ENCODE measurements around the gene RHBDL3.

RHBDL3 gene

DNA sequence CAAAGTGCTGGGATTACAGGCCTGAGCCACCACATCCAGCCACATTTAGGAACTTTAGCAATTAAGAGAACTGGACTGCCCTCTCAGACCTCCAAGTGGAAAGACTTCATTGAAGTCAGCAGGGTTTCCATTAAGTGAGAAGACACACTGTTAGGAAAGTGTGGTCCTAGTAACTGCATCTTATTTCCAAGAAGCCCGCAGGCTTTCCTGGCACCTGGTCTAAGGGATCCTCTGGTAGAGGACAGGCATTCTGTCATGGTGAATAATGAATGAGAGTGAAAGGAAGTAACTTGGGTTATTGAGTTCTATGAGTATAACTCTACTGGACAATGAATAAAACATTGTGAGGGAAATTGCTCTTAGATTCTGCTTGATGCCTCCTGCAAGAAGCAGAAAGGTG, 62.3 kb downstream of the RHBDL3 start:
- in situ Hi-C loops (cut with MboI; ENCODE audit: low sequenced_read_pairs, unreplicated experiment), result no loop called here
- TF ChIP-seq, protein P1, sequence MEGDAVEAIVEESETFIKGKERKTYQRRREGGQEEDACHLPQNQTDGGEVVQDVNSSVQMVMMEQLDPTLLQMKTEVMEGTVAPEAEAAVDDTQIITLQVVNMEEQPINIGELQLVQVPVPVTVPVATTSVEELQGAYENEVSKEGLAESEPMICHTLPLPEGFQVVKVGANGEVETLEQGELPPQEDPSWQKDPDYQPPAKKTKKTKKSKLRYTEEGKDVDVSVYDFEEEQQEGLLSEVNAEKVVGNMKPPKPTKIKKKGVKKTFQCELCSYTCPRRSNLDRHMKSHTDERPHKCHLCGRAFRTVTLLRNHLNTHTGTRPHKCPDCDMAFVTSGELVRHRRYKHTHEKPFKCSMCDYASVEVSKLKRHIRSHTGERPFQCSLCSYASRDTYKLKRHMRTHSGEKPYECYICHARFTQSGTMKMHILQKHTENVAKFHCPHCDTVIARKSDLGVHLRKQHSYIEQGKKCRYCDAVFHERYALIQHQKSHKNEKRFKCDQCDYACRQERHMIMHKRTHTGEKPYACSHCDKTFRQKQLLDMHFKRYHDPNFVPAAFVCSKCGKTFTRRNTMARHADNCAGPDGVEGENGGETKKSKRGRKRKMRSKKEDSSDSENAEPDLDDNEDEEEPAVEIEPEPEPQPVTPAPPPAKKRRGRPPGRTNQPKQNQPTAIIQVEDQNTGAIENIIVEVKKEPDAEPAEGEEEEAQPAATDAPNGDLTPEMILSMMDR (IDR thresholded peaks at IDR 0.05; ENCODE audit: borderline replicate concordance, control extremely low read depth, extremely low read depth, insufficient read depth, missing control alignments), result no peak
- DNase-seq (ENCODE audit: low spot score), result no peak

DNA sequence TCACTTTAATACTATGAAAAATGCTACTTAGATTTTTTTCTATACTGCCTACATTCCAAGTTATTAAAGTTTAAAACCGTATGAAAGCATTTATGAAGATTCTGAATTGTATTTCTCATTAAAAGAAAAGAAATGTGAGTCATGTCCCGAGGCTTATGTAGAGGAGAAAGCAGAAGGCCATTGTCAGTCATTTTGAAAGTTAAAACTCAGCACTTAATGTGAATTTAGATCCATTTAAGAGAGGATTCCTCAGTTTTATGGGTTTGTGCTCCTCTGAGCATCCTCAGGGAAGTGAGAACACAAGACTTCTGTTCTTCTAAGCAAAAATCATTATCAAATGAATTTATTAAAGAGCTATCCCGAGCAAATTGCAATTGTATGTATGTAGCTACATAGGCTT, 64.5 kb downstream of the RHBDL3 start:
- TF ChIP-seq, protein P1 (IDR thresholded peaks at IDR 0.05; ENCODE audit: borderline replicate concordance, control extremely low read depth, extremely low read depth, insufficient read depth, missing control alignments), result no peak
- no peak for DNase-seq (ENCODE audit: low spot score)
- in situ Hi-C loops (cut with MboI; ENCODE audit: low sequenced_read_pairs, unreplicated experiment), result no loop called here

DNA sequence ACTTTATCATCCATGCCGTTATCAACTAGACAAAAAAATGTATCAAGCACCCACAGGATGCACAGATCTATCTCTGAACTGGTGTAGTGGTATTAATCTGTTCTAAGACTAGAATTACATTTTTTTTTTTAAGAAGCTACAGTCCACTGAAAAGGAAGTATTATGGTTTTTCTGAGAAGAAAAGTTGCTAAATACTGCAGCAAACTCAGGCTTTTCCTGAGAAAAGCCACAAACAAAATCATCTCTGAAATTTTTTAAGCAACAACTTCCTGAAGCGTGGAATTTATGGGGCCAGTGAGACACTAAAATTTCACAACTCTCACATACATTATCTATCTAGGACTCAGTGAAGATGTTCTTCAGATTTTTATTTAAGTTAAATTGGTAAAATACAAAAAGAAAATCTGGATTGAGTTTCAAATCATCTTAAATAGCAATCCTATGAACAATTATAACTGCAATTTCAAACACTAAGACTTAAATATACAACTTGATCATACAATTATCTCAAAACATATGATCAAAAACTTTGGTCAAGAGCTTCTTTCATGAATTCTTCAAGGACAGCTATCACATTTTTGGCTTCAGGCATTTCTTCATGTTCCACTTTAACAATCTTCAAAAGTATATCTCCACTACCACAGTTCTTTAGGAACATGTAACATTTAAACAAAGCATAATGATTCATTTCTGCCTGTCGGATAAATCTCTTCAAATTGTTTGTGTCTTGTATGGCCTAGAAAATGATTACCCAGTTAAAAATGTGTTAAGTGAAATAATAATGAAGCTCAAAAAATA, 65.8 kb downstream of the RHBDL3 start:
- in situ Hi-C loops (cut with MboI; ENCODE audit: low sequenced_read_pairs, unreplicated experiment), result no loop called here
- TF ChIP-seq, protein P1 (IDR thresholded peaks at IDR 0.05; ENCODE audit: borderline replicate concordance, control extremely low read depth, extremely low read depth, insufficient read depth, missing control alignments), result no peak
- no peak for DNase-seq (ENCODE audit: low spot score)

DNA sequence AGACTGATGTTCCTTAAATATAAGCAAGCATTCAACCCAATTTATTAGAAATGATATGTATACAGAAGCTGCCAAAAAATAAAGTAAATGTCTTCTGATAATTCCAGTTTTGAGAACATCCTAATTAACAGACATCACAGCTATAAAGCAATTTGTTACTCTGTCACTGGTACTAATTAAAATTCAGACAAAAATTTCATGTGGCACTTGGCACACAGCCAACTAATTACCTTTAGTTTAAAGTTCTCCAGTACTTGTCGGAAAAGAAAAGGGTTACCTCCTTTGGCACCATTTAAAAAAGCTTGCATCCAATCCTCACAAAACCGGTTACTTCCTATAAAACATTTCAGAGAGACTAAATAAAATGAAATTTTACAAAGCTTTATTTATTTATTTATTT, 67.6 kb downstream of the RHBDL3 start:
- no peak for DNase-seq (ENCODE audit: low spot score)
- TF ChIP-seq, protein P1 (IDR thresholded peaks at IDR 0.05; ENCODE audit: borderline replicate concordance, control extremely low read depth, extremely low read depth, insufficient read depth, missing control alignments), result no peak
- in situ Hi-C loops (cut with MboI; ENCODE audit: low sequenced_read_pairs, unreplicated experiment), result no loop called here

DNA sequence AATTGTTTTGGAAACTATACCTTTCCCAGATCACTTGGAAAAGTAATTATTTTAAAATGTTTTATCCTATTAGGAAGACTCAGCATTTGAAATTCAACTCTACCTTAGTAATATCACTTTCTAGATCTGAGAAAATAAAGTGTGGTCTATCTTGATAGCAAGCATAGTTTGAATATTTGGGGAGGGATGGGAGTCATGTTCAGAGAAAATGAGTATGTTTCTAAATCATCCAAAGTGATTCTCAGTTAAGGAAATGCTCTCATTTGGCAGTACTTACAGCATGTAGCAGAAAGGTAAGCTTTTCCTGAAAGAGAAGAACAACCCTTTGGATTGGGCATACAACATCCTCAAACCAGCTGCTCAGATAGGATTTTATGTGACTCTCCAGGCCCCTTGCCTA, 69.4 kb downstream of the RHBDL3 start:
- in situ Hi-C loops (cut with MboI; ENCODE audit: low sequenced_read_pairs, unreplicated experiment), result no loop called here

DNA sequence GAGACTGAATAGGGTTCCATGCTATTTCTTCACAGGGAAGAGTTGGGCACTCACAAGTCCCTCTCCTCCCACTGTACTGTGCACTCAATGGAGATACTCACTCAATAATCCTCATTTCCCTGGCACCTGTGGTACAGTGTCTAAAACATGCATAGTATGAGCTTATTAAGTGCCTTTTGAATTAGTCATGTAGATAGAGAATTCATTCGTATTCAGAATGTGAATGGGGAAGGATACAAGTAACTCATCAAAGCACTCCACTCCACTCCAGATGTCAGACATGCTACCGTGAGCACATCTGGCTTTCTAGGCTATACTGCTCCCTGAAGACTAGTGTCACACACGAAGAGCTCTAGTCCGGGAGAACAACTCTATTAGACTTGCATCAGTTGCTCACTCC, 70.1 kb downstream of the RHBDL3 start:
- DNase-seq (ENCODE audit: low spot score), result no peak
- TF ChIP-seq, protein P1 (IDR thresholded peaks at IDR 0.05; ENCODE audit: borderline replicate concordance, control extremely low read depth, extremely low read depth, insufficient read depth, missing control alignments), result no peak
- in situ Hi-C loops (cut with MboI; ENCODE audit: low sequenced_read_pairs, unreplicated experiment), result no loop called here

More for the DNA sequence above, 69.4 kb downstream of the RHBDL3 start:
- no peak for DNase-seq (ENCODE audit: low spot score)
- TF ChIP-seq, protein P1 (IDR thresholded peaks at IDR 0.05; ENCODE audit: borderline replicate concordance, control extremely low read depth, extremely low read depth, insufficient read depth, missing control alignments), result no peak

Measured in GM13976 (cell line).